OCI-LY7 (cell line): ENCODE measurements around the gene SOX12. TPM values are rescaled to one million over a fixed set of nuclear protein-coding genes. Genes with fewer than 3 reads are reported as not detected.

ENCODE experiments used
- BruUV-seq: library from RNA; stranded (reverse); fragments of 400-500 nt; replicated peaks from 2 replicates; lab custom pipeline; 2021; lab: Mats Ljungman, UMichigan
- CTCF ChIA-PET: fragments of 300-600 bp; sonication (Branson Sonifier 250); formaldehyde crosslinking; loops from one replicate; lab custom pipeline; 2022; ENCODE audit warnings: antibody characterized with exemption; ENCODE audit not compliant: unreplicated experiment; lab: Charles Lee
- POLR2A ChIA-PET: fragments of 300-600 bp; sonication (Branson Sonifier 250); formaldehyde crosslinking; loops from one replicate; lab custom pipeline; 2022; ENCODE audit warnings: antibody characterized with exemption; lab: Charles Lee
- DNase-seq: peaks from one replicate; pipeline ENCODE4 v3.0.0-alpha.2; 2015; ENCODE audit warnings: low spot score
- H2AFZ ChIP-seq: fragments of 200-600 bp; sonication (generic), shearing (Covaris generic); 2 replicates; pipeline ENCODE4 v1.6.1; 2014; ENCODE audit warnings: mild to moderate bottlenecking, antibody characterized with exemption, low read length, moderate library complexity
- H3K27ac ChIP-seq: fragments of 200-600 bp; sonication (generic); 2 replicates; pipeline ENCODE4 v1.5.1; 2014; ENCODE audit warnings: mixed run types, low read depth, mild to moderate bottlenecking, moderate library complexity, low read length, inconsistent platforms; ENCODE audit not compliant: poor library complexity, severe bottlenecking
- H3K36me3 ChIP-seq: fragments of 200-600 bp; sonication (generic); 2 replicates; pipeline ENCODE4 v1.6.1; 2014; ENCODE audit warnings: mild to moderate bottlenecking, antibody characterized with exemption, low read length, moderate library complexity, mixed read lengths; ENCODE audit not compliant: insufficient read depth
- H3K4me1 ChIP-seq: fragments of 200-600 bp; sonication (generic); 2 replicates; pipeline ENCODE4 v1.5.1; 2014; ENCODE audit warnings: mild to moderate bottlenecking, low read length; ENCODE audit not compliant: insufficient read depth, poor library complexity, severe bottlenecking
- H3K4me2 ChIP-seq: fragments of 200-600 bp; sonication (generic); 2 replicates; pipeline ENCODE4 v1.6.1; 2014; ENCODE audit warnings: mild to moderate bottlenecking, low read length
- H3K4me3 ChIP-seq: fragments of 200-600 bp; sonication (generic); 2 replicates; pipeline ENCODE4 v1.5.1; 2014; ENCODE audit warnings: mild to moderate bottlenecking, low read depth, low read length; ENCODE audit not compliant: poor library complexity, severe bottlenecking
- H3K79me2 ChIP-seq: fragments of 200-600 bp; sonication (generic); 2 replicates; pipeline ENCODE4 v1.6.1; 2016; ENCODE audit warnings: low read depth, mild to moderate bottlenecking, low read length, moderate library complexity, mixed read lengths; ENCODE audit not compliant: insufficient read depth
- H3K9me2 ChIP-seq: fragments of 200-600 bp; sonication (generic); 2 replicates; pipeline ENCODE4 v1.6.1; 2016; ENCODE audit warnings: mild to moderate bottlenecking, low read length, mixed read lengths; ENCODE audit not compliant: insufficient read depth
- H3K9me3 ChIP-seq: fragments of 200-600 bp; sonication (generic); 2 replicates; pipeline ENCODE4 v1.6.1; 2014; ENCODE audit warnings: mild to moderate bottlenecking, mixed run types, low read length, mixed read lengths
- H4K20me1 ChIP-seq: fragments of 200-600 bp; sonication (generic); 2 replicates; pipeline ENCODE4 v1.6.1; 2014; ENCODE audit warnings: mild to moderate bottlenecking, antibody characterized with exemption, low read length, moderate library complexity, mixed read lengths; ENCODE audit not compliant: insufficient read depth
- EZH2phosphoT487 ChIP-seq: fragments of 200-600 bp; sonication (generic); IDR thresholded peaks from 2 replicates; pipeline ENCODE4 v1.6.1; 2018; ENCODE audit warnings: low read depth, borderline replicate concordance, mild to moderate bottlenecking, mixed run types, antibody characterized with exemption, low read length, moderate library complexity, mixed read lengths
- intact Hi-C: fragments of 100-400 bp; cut with micrococcal nuclease; formaldehyde crosslinking; loops from one replicate; pipeline ENCODE4 v1.10.0; 2022; ENCODE audit not compliant: unreplicated experiment
- total RNA-seq, 2 experiments: library from RNA; depleted of rRNA in 1 of 2; stranded (reverse); fragments of >200 nt in 1 of 2; shearing (Covaris generic) in 1 of 2; gene quantifications; 2 replicates each; pipeline ENCODE4 v1.2.3, GENCODE V29; 2014 to 2022
- TF ChIP-seq, protein P1 (sequence below): fragments of 200-600 bp; sonication (generic); conservative IDR thresholded peaks from 2 replicates; pipeline ENCODE4 v1.5.1; 2014; ENCODE audit warnings: mild to moderate bottlenecking, antibody characterized with exemption, low read length, moderate library complexity, mixed read lengths

SOX12 gene
- total RNA-seq, 2 experiments from 2014 or later: 16.4 to 43.8 TPM

DNA sequence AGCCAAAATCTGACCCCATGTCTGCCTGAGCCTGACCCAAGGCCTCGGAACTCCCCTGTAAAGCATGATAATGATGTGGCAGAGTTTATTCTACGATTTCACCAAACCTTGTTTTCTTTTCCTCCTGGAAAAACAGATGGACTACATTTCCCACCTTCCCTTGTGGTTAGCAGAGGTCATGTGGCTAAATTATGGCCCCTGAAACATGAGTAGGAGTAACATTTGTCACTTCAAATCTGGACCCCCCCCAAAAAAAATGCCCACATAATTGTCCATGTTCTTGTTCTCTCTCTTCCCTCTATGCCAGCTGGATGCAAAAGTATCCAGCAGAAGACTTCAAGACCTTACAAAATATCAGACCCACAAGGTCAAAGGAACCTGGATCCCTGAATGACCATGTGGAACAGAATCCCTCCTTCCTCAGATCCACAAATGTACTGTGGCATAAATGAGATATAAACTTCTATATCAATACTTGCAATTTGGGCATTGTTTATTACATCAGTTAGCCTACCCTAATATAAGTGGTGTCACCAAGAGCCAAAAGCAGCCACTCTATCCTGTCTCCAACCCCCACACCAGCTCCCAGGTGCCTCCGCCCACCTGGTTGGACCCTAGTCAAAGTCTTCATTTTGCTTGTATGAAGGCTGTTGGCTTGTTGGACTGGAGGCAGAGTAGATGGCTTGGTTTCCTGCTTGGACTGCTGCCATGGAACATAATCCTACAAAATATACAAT, 36.2 kb upstream of the SOX12 start:
- Histone ChIP-seq H3K4me3 (peak overlapping the region; percentile 71), H3K4me1 (peaks cover 22% of the 10 kb centered on the region), H3K27ac (no peak overlapping the region), H4K20me1 (no peaks in the 10 kb centered on the region), H3K4me2 (peak overlapping the region; percentile 74), H3K9me3 (no peaks in the 10 kb centered on the region), H3K79me2 (no peaks in the 10 kb centered on the region), H3K36me3 (no peaks in the 10 kb centered on the region), H2AFZ (no peak overlapping the region; the same call in 1 of the 2 replicates), H3K9me2 (no peaks in the 10 kb centered on the region)
- TF ChIP-seq, protein P1, sequence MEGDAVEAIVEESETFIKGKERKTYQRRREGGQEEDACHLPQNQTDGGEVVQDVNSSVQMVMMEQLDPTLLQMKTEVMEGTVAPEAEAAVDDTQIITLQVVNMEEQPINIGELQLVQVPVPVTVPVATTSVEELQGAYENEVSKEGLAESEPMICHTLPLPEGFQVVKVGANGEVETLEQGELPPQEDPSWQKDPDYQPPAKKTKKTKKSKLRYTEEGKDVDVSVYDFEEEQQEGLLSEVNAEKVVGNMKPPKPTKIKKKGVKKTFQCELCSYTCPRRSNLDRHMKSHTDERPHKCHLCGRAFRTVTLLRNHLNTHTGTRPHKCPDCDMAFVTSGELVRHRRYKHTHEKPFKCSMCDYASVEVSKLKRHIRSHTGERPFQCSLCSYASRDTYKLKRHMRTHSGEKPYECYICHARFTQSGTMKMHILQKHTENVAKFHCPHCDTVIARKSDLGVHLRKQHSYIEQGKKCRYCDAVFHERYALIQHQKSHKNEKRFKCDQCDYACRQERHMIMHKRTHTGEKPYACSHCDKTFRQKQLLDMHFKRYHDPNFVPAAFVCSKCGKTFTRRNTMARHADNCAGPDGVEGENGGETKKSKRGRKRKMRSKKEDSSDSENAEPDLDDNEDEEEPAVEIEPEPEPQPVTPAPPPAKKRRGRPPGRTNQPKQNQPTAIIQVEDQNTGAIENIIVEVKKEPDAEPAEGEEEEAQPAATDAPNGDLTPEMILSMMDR: no peak
- TF ChIP-seq EZH2phosphoT487: no peak
- CTCF ChIA-PET: interaction anchor here (0.6 kb wide), 1 partner anchor 111 kb away, joined by 3 read pairs; no protein-coding TSS in a partner anchor
- POLR2A ChIA-PET: no interaction called here
- intact Hi-C loops: no loop called here
- DNase-seq: no peak
- TSS peak; percentile 68 for BruUV-seq

GRCh38 chr20:289693-290083, 35.7 kb upstream of the SOX12 start:
- no peak for TF ChIP-seq EZH2phosphoT487
- TF ChIP-seq, protein P1: no peak
- ChIA-PET CTCF (no interaction called here), POLR2A (interaction anchor here (0.6 kb wide), 1 partner anchor 91 kb away, joined by 4 read pairs; the partner anchor contains the start of gene TRIB3)
- peaks cover 22% of the 10 kb centered on the region for H3K4me1 ChIP-seq
- H3K36me3 ChIP-seq: no peaks in the 10 kb centered on the region
- no peaks in the 10 kb centered on the region for H3K79me2 ChIP-seq
- H3K4me3 ChIP-seq: peak overlapping the region; percentile 71
- intact Hi-C loops: no loop called here
- H4K20me1 ChIP-seq: no peaks in the 10 kb centered on the region
- H2AFZ ChIP-seq: peak overlapping the region; percentile 95
- H3K9me3 ChIP-seq: no peaks in the 10 kb centered on the region
- BruUV-seq: no TSS peak
- H3K27ac ChIP-seq: no peak overlapping the region
- H3K4me2 ChIP-seq: peak overlapping the region; percentile 74
- no peak for DNase-seq
- H3K9me2 ChIP-seq: no peaks in the 10 kb centered on the region
